Endothelial cell of umbilical vein (primary cell): Measurements from ENCODE around the gene CHST11. TPM values are rescaled to one million over a fixed set of nuclear protein-coding genes. Genes with fewer than 3 reads are reported as not detected.

Experiments
- BruUV-seq: library from RNA; stranded (reverse); fragments of 400-500 nt; replicated peaks from 2 replicates; lab custom pipeline; 2021; lab: Mats Ljungman, UMichigan
- CTCF ChIA-PET: fragments of 300-600, 350-600 bp; sonication (Branson Sonifier 250); formaldehyde crosslinking; loops from one replicate; lab custom pipeline; 2021; ENCODE audit warnings: antibody characterized with exemption, inconsistent platforms; lab: Charles Lee
- POLR2A ChIA-PET: fragments of 300-600, 350-600 bp; sonication (Branson Sonifier 250); formaldehyde crosslinking; loops from one replicate; lab custom pipeline; 2021; ENCODE audit warnings: antibody characterized with exemption, inconsistent platforms; lab: Charles Lee
- DNase-seq: peaks from one replicate; pipeline ENCODE4 v3.0.0-alpha.2; 2011; ENCODE audit warnings: low read depth, low spot score
- FAIRE-seq: peaks from 2 replicates; lab custom pipeline; 2011; peaks lifted over from hg19 to GRCh38; lab: Jason Lieb, UNC
- H2AFZ ChIP-seq: 2 replicates; pipeline ENCODE4 v1.6.0; 2012; ENCODE audit warnings: low read depth, low read length, control low read depth, inconsistent platforms
- H3K27ac ChIP-seq: 2 replicates; pipeline ENCODE4 v1.5.1; 2011; ENCODE audit warnings: low read depth, mild to moderate bottlenecking, control low read depth, low read length, moderate library complexity; ENCODE audit not compliant: insufficient read depth
- H3K27me3 ChIP-seq, 2 experiments: 2 replicates each; pipeline versions ENCODE4 v1.6.0 to v1.6.1; 2011; ENCODE audit warnings: low read length in 2 of 2, mixed read lengths in 1 of 2; ENCODE audit not compliant: control insufficient read depth in 2 of 2, insufficient read depth in 2 of 2
- H3K36me3 ChIP-seq, 2 experiments: 2 replicates in 1 of 2; 3 replicates in 1 of 2; pipeline ENCODE4 v1.5.1; 2011; ENCODE audit warnings: low read length in 2 of 2, mild to moderate bottlenecking in 1 of 2, moderate library complexity in 1 of 2; ENCODE audit not compliant: control insufficient read depth in 2 of 2, insufficient read depth in 2 of 2; ENCODE audit errors: extremely low read depth in 1 of 2
- H3K4me1 ChIP-seq: 3 replicates; pipeline ENCODE4 v1.5.1; 2011; ENCODE audit warnings: mild to moderate bottlenecking, low read length; ENCODE audit not compliant: control insufficient read depth, insufficient read depth; ENCODE audit errors: extremely low read depth
- H3K4me2 ChIP-seq: 2 replicates; pipeline ENCODE4 v1.6.1; 2011; ENCODE audit warnings: low read length, control low read depth, mixed read lengths; ENCODE audit not compliant: insufficient read depth
- H3K4me3 ChIP-seq, 3 experiments: fragments of 200-600 bp in 1 of 3; sonication (generic), shearing (Covaris generic) in 1 of 3; replicated peaks in 1 of 3; 2 replicates each; pipeline ENCODE4 v1.5.1; 2011 to 2016; ENCODE audit warnings: control low read depth in 3 of 3, low read length in 3 of 3, mild to moderate bottlenecking in 2 of 3, inconsistent platforms in 1 of 3, low read depth in 1 of 3, moderate library complexity in 1 of 3; ENCODE audit not compliant: insufficient read depth in 1 of 3
- H3K79me2 ChIP-seq: 2 replicates; pipeline ENCODE4 v1.6.0; 2012; ENCODE audit warnings: low read length, inconsistent platforms; ENCODE audit not compliant: control insufficient read depth, insufficient read depth
- H3K9ac ChIP-seq: replicated peaks from 2 replicates; pipeline ENCODE3; 2011; ENCODE audit warnings: low read length, control low read depth; ENCODE audit not compliant: insufficient read depth; ENCODE audit errors: extremely low read depth
- H3K9me1 ChIP-seq: replicated peaks from 3 replicates; pipeline ENCODE4 v1.6.0; 2011; ENCODE audit warnings: mild to moderate bottlenecking, low read length; ENCODE audit not compliant: control insufficient read depth, insufficient read depth; ENCODE audit errors: extremely low read depth
- H3K9me3 ChIP-seq: replicated peaks from 2 replicates; pipeline ENCODE4 v1.5.1; 2012; ENCODE audit warnings: low read length, inconsistent platforms; ENCODE audit not compliant: control insufficient read depth, insufficient read depth
- H4K20me1 ChIP-seq: replicated peaks from 2 replicates; pipeline ENCODE3; 2011; ENCODE audit warnings: mild to moderate bottlenecking, low read length; ENCODE audit not compliant: control insufficient read depth, insufficient read depth; ENCODE audit errors: extremely low read depth
- EZH2 ChIP-seq: IDR thresholded peaks from 2 replicates; pipeline ENCODE4 v1.6.1; 2012; ENCODE audit warnings: borderline replicate concordance, low read depth, mild to moderate bottlenecking, moderate library complexity, low read length, inconsistent platforms; ENCODE audit not compliant: severe bottlenecking
- FOS ChIP-seq: IDR thresholded peaks from 2 replicates; pipeline ENCODE4 v1.6.1; 2011; ENCODE audit warnings: mild to moderate bottlenecking, low read length, moderate library complexity, borderline replicate concordance; ENCODE audit not compliant: insufficient read depth
- GATA2 ChIP-seq: IDR thresholded peaks from 2 replicates; pipeline ENCODE4 v1.7.0; 2011; ENCODE audit warnings: low read depth, mild to moderate bottlenecking, moderate library complexity, mixed read lengths, low read length; ENCODE audit not compliant: insufficient read length, insufficient read depth
- JUN ChIP-seq: IDR thresholded peaks from 2 replicates; pipeline ENCODE4 v1.6.1; 2011; ENCODE audit warnings: borderline replicate concordance, low read depth; ENCODE audit not compliant: insufficient read length, insufficient read depth
- MYC ChIP-seq: IDR thresholded peaks from one replicate; pipeline ENCODE4 v1.6.1; 2011; ENCODE audit warnings: mild to moderate bottlenecking, low read depth, low read length
- POLR2A ChIP-seq: IDR thresholded peaks from 2 replicates; pipeline ENCODE4 v1.6.1; 2012; ENCODE audit warnings: low read depth, mild to moderate bottlenecking, control low read depth, low read length
- POLR2AphosphoS5 ChIP-seq: IDR thresholded peaks from 2 replicates; pipeline ENCODE4 v1.6.1; 2012; ENCODE audit warnings: low read depth, mild to moderate bottlenecking, control low read depth, low read length, moderate library complexity; ENCODE audit not compliant: insufficient read depth
- dilution Hi-C: fragments of 300-500 bp; cut with MboI; formaldehyde crosslinking; loops from one replicate; pipeline ENCODE4 v1.15.0; 2019; ENCODE audit warnings: low sequenced_read_pairs; ENCODE audit not compliant: extremely low pct_ligation_motif_present
- intact Hi-C: fragments of 100-400 bp; cut with micrococcal nuclease; formaldehyde crosslinking; loops from one replicate; pipeline ENCODE4 v1.10.0; 2022
- polyA plus RNA-seq, 4 experiments: library from polyadenylated mRNA; depleted of rRNA in 3 of 4; stranded (reverse) in 3 of 4; unstranded in 1 of 4; fragments of >200 nt; gene quantifications; 2 replicates each; pipeline versions ENCODE4 v1.2.1 to v1.2.3, GENCODE V29; 2011 to 2012; ENCODE audit warnings: missing spikeins in 1 of 4
- total RNA-seq: library from RNA; stranded (reverse); gene quantifications from 2 replicates; pipeline ENCODE4 v1.2.3, GENCODE V29; 2021
- TF ChIP-seq, protein P1 (sequence below), 2 donors: IDR thresholded peaks; 1 replicate in 1 of 2; 2 replicates in 1 of 2; pipeline ENCODE4 v1.5.1; 2011; ENCODE audit warnings: low read length in 2 of 2, mild to moderate bottlenecking in 2 of 2, moderate library complexity in 2 of 2, control low read depth in 1 of 2, inconsistent platforms in 1 of 2, low read depth in 1 of 2; ENCODE audit not compliant: insufficient read depth in 1 of 2; ENCODE audit errors: extremely low read depth in 1 of 2
- TF ChIP-seq, protein P2 (sequence below): IDR thresholded peaks from 2 replicates; pipeline ENCODE4 v1.6.1; 2011; ENCODE audit not compliant: insufficient read depth, insufficient read length

CHST11 gene
- total and polyA plus RNA-seq, 2 donors (not counting 3 experiments of a cell fraction or from before 2014, with no cell fraction given) = 19.7 to 20.9 TPM

- H3K9me1 ChIP-seq = no peaks in the 10 kb centered on the region
- ChIA-PET CTCF (no interaction called here), POLR2A (no interaction called here)
- H3K4me1 ChIP-seq = no peaks in the 10 kb centered on the region
- H3K79me2 ChIP-seq = no peaks in the 10 kb centered on the region
- no peaks in the 10 kb centered on the region for H4K20me1 ChIP-seq
- H3K36me3 ChIP-seq = no peaks in the 10 kb centered on the region
- no peak for TF ChIP-seq FOS
- TF ChIP-seq, protein P1, sequence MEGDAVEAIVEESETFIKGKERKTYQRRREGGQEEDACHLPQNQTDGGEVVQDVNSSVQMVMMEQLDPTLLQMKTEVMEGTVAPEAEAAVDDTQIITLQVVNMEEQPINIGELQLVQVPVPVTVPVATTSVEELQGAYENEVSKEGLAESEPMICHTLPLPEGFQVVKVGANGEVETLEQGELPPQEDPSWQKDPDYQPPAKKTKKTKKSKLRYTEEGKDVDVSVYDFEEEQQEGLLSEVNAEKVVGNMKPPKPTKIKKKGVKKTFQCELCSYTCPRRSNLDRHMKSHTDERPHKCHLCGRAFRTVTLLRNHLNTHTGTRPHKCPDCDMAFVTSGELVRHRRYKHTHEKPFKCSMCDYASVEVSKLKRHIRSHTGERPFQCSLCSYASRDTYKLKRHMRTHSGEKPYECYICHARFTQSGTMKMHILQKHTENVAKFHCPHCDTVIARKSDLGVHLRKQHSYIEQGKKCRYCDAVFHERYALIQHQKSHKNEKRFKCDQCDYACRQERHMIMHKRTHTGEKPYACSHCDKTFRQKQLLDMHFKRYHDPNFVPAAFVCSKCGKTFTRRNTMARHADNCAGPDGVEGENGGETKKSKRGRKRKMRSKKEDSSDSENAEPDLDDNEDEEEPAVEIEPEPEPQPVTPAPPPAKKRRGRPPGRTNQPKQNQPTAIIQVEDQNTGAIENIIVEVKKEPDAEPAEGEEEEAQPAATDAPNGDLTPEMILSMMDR (IDR thresholded peaks at IDR 0.05; ENCODE audit: extremely low read depth in 1 of 2, insufficient read depth in 1 of 2, low read depth in 1 of 2, low read length in 2 of 2) = no peak
- TF ChIP-seq POLR2AphosphoS5 = no peak
- no peak for TF ChIP-seq JUN
- TF ChIP-seq POLR2A = no peak
- H3K27me3 ChIP-seq = no peaks in the 10 kb centered on the region
- no TSS peak for BruUV-seq
- no peak for FAIRE-seq
- intact Hi-C loops (no loop called here), dilution Hi-C loops (no loop called here)
- no peaks in the 10 kb centered on the region for H3K9me3 ChIP-seq
- no peak for DNase-seq
- H2AFZ ChIP-seq = no peak overlapping the region
- H3K4me2 ChIP-seq = no peak overlapping the region
- H3K4me3 ChIP-seq = no peak overlapping the region
- H3K27ac ChIP-seq = no peak overlapping the region
- H3K9ac ChIP-seq = no peak overlapping the region
Observed at GRCh38 chr12:104627990-104628830, 171.5 kb downstream of the CHST11 start.

DNA sequence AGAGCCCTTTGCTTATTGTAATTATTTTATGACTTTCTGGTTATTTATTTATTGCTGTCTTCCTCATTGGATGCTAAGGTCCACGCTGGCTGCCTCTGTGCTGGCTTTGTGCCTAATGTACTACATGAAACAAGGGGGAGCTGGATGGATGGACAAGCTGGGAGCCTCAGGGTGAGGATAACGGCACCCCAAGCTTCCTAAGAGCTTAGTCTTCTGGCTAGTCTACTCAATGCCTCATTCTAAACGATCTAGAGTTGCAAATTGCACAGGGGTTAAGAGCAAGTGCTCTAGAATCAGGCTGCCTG, 172.0 kb downstream of the CHST11 start:
- no peaks in the 10 kb centered on the region for H3K79me2 ChIP-seq
- no TSS peak for BruUV-seq
- FAIRE-seq (no peak), DNase-seq (no peak)
- no peak overlapping the region for H2AFZ ChIP-seq
- no peaks in the 10 kb centered on the region for H3K27me3 ChIP-seq
- H3K36me3 ChIP-seq = no peaks in the 10 kb centered on the region
- no peak overlapping the region for H3K4me3 ChIP-seq
- CTCF ChIA-PET = no interaction called here
- no peaks in the 10 kb centered on the region for H3K9me3 ChIP-seq
- intact Hi-C loops = no loop called here
- H3K4me1 ChIP-seq = no peaks in the 10 kb centered on the region
- dilution Hi-C loops = no loop called here
- H3K27ac ChIP-seq = no peak overlapping the region
- POLR2A ChIA-PET = no interaction called here
- no peak overlapping the region for H3K4me2 ChIP-seq
- TF ChIP-seq, protein P1 (IDR thresholded peaks at IDR 0.05; ENCODE audit: extremely low read depth in 1 of 2, insufficient read depth in 1 of 2, low read depth in 1 of 2, low read length in 2 of 2) = no peak
- TF ChIP-seq MYC (no peak), POLR2AphosphoS5 (no peak), JUN (no peak), FOS (no peak), EZH2 (no peak), POLR2A (no peak), GATA2 (no peak)
- TF ChIP-seq, protein P2, sequence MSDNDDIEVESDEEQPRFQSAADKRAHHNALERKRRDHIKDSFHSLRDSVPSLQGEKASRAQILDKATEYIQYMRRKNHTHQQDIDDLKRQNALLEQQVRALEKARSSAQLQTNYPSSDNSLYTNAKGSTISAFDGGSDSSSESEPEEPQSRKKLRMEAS = no peak
- H4K20me1 ChIP-seq = no peaks in the 10 kb centered on the region
- no peaks in the 10 kb centered on the region for H3K9me1 ChIP-seq
- no peak overlapping the region for H3K9ac ChIP-seq
